ENCODE data around the gene GALNT2.

Gene GALNT2

DNA sequence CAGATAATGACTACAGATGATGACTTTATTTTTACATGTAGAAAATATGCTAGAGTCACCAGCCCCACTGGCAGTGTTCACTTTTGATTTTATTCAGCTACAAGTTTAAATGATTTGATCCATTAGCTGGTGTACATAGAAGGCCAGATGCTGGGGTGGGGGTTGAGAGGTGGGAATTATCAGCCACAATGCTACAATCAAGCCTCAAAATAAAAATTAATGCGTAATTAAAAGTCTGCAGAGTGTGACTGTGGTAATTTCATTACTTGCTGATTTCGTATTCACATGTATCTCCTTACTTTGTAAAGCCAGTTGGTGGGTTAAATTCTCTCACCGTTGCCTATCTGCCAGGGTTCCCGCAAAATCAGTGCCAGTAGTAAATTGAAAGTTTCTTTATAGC lies 109.3 kb downstream of the GALNT2 start:
- DNase-seq (ENCODE audit: low spot score) = no peak
- FAIRE-seq = no peak

DNA sequence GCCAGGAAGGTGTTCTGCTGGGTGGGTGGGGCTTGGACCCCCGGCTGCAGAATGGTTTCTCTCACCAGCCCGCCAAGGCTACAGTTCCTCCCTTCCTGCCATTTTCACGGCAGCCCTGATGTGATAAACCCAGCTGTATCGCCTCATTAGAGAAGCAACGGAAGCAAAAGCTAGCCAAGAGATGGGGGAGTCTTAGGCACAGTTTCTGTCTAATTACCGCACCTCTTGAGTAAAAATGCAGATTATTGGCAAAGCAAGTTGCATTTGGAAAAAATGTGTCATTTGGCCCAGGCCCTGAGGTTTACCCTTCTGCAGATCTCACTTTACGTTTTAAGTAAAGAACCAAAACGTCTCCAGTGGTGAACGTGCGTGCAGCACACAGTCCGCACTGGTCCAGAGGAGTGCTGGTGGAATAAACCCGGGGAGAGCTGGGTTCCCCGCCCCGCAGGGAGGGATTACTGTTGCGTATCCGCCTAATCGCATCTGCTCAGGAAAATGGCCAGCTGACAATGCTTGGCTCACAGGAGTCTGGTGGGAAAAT lies 109.9 kb downstream of the GALNT2 start:
- FAIRE-seq = no peak

DNA sequence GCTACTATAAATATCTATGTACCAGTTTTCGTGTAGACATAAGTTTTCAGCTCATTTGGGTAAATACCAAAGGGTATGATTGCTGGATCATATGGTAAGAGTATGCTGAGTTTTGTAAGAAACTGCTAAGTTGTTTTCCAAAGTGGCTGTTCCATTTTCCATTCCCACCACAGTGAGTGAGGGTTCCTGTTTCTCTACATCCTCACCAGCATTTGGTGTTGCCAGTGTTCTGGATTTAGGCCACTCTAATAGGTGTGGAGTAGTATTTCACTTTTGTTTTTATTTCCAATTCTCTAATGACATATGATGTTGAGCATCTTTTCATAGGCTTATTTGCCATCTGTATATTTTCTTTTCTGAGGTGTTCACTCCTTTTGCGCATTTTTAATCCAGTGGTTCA lies 112.2 kb downstream of the GALNT2 start:
- FAIRE-seq = no peak
- no peak for DNase-seq (ENCODE audit: low spot score)

More for the DNA sequence above, 109.9 kb downstream of the GALNT2 start:
- DNase-seq (ENCODE audit: low spot score) = no peak

DNA sequence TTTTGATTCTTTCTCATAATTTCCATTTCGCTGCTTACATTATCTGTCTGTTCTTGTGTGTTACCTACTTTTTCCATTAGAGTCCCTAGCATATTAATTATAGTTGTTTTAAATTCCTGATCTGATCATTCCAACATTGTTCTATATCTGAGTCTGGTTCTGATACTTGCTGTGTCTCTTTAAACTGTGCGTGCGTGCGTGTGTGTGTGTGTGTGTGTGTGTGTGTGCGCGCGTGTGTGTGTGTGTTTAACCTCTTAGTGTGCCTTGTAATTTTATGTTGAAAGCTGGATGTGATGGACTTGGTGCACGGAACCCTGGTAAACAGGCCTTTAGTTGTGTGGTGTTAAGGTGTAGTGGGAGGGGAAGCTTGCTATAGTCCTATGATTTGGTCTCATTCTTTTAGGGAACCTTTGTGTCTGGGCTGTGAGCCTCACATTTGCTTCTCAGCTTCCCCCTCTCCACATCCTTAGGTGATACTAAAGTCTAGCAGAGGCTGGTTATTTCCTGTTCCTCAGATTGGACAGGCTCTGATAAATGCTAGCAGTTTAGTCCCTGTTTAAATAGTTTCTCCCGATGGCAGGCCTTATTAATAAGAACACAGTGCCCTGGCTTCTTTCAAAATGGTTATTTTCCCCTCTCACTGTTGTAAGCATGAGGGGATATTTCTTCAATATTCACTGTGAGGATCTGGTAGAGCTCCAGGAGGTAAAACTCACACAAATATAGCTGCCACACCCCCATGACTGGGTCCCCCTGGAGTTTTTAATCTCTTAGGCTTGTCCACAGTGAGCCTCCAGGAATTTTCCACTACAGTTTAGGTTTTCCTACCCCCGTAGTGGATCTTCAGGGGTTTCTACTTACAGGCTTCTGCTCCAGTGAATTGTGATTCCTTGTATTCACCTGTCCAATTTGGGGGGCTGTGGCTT lies 118.3 kb downstream of the GALNT2 start:
- no peak for FAIRE-seq

DNA sequence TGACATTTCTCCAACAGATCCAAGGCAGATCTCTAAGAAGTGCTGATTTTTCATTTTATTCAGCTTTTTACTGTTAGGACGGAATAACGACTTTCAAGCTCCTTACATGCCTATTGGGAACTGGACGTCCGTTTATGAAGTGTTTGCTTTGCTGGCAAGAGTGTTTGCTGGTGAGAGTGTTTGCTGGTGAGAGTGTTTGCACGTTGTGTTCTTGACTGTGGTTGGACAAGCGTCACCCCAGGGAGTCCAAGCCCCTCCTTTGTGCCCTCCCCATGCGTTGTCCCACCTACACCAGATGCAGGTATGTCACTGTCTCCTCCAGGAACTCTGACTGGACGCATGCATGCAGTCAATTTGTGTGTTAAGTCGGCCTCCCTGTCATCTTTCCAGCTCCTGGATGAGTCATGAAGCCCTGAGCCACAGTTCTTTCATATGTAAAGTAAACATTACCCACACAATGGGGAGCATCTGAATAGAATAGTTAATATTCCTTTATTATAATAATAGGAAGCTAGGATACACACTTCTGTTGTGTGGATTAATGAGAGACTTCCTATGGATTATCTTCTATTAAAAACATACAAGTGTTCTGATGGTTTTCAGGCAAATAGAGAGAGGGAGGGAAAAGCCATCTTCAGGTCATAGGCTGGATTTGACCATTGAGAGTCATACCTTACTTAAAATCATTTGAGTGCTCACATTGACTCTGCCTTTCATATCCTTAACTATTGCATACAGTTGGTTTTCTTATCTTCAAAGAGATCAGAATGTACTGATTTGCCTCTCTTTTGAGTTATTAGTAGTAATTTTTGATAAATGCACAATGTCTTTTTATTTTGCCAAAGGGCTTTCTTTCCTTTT lies 119.2 kb downstream of the GALNT2 start:
- FAIRE-seq (no peak), DNase-seq (ENCODE audit: low spot score) (peak; percentile 73)

More for the DNA sequence above, 118.3 kb downstream of the GALNT2 start:
- DNase-seq (ENCODE audit: low spot score) = no peak

DNA sequence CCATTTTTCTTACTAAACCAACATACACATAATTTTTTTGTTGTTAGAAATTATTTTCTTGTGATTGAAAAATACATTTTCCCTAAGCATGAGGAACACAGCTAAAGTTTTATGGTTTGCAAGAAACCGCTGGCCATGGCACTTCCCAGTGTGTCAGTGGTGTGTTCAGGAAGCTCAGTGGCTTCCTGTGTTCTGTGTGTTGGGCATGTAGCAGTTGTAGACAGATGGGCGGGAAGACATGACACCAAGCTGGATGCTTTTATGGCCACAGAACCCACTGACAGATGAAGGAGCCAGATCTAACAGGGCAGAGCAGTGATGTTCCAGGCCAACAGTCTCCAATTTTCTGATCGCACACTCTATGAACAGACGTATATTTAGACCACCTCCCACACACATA lies 119.8 kb downstream of the GALNT2 start:
- DNase-seq (ENCODE audit: low spot score) = no peak
- FAIRE-seq = no peak

DNA sequence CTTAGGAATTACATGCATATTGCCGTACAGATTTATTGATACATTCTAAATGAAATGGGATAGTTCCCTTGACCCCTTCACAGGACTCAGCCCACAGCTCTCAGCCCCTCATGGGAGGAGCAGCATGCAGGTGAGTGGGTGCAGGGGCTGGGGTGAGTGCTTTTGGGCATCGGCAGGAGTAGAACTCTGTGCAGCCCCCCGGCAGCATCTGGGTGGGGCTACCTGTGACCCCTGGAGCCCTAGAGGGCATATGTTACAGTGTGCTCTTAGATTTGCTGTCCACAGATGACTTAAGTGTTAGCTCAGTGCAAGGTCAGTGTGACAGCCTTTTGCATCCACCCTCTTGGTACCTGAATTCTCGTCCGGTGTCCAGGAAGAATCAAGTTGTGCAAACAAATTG lies 120.3 kb downstream of the GALNT2 start:
- no peak for FAIRE-seq
- no peak for DNase-seq (ENCODE audit: low spot score)

DNA sequence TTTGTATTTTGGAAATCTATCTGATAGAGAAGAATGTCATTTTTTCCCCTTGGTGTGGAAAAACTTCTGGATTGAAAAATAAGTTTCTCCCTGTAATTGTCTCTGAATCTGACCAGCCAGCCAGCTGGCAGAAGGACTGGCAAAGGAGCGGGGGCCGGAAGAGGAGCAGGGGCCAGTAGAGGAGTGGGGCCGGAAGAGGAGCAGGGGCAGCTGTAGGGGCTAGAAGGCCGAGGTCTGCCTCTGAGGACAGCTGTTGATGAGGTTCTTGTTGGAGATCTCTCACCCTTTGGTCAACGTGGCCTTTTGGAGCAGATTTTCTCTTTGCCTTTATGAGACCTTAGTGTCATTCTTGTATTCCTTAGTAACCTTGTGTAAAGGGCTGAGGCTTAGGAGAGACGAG lies 121.8 kb downstream of the GALNT2 start:
- FAIRE-seq = no peak
- DNase-seq (ENCODE audit: low spot score) = no peak

DNA sequence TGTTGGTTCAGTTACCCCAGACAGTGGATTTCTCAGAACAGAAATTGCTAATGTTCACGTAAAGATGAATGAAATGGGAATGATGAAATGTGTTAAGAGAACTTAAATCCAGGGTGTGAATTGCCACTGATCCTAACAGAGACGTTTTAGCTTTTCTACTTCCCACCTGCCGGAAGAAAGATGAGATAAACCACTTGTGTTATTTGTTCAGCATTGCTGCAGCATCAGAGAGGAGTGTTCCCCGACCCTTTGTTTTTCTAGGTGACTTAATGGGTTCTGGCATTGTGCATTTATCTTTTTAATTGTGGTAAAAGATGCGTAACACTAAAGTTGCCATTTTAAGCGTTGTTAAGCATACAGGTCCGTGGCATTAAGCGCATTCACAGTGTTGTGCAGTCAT lies 122.3 kb downstream of the GALNT2 start:
- DNase-seq (ENCODE audit: low spot score) = no peak
- FAIRE-seq = no peak

DNA sequence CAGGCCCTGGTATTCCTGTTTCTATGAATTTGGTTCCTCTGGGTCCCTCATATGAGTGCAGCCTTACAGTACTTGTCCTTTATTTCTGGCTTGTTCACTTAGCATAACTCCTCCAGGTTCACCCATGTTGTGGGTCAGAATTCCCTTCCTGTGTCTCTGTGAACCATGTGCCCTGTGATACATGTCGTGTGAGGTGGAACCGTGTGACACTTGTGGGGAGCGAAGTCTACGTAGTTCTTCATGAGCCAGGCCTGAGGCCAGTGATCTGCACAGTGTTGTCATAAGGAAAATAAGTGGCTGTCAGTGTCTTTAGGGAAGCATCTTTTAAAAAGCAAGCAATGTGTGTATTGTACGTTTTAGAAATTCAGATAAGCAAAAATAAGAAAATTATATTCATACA lies 122.8 kb downstream of the GALNT2 start:
- FAIRE-seq (no peak), DNase-seq (ENCODE audit: low spot score) (no peak)

DNA sequence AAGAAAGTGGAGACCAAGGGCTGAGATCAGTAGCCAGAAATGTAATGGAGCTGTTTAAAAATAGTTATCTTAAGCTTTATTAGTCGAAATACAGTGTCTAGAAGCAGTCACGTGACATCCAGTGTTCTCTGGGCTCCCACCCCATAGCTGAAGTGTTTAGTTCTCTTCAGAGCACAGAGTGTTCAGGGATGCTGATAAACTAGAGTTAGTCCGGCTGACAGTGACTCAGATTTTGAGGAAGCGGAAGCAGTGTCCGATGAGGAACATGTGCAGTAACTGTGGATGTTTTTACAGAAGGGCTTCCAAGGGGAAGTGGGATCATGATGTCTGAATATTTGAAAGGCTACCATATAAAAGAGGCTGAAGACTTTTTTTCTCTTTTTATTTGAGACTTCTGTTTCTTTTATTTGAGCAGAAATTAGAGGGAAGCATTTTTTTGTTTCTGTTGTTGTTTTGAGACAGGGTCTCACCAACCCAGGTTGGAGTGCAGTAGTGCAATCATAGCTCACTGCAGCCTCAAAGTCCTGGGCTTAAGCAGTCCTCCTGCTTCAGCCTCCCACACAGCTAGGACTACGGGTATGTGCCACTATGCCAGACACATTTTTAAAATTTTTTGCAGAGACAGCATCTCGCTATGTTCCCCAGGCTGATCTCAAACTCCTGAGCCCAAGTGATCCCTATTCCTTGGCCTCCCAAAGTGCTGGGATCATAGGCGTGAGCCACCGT lies 124.2 kb downstream of the GALNT2 start:
- DNase-seq (ENCODE audit: low spot score) (no peak), FAIRE-seq (no peak)

DNA sequence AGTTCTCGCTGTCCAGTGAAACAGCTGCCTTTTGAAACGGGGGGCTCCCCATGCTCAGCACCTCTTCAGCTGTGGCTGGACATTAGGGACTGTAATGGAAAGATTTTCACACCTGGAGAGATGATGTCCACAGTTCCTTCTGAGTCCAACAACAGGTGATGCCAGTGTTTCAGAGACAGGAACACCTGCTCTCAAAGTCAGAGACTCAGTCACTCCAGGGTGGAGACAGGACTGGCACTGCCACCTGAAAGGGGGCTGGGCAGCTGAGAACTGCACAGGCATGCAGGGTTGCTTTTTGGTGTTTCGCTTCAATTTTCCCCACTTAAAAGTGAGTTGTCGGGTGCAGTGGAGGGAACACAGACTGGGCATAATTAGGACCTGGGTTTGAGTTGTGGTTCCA lies 124.8 kb downstream of the GALNT2 start:
- DNase-seq (ENCODE audit: low spot score) (no peak), FAIRE-seq (no peak)

DNA sequence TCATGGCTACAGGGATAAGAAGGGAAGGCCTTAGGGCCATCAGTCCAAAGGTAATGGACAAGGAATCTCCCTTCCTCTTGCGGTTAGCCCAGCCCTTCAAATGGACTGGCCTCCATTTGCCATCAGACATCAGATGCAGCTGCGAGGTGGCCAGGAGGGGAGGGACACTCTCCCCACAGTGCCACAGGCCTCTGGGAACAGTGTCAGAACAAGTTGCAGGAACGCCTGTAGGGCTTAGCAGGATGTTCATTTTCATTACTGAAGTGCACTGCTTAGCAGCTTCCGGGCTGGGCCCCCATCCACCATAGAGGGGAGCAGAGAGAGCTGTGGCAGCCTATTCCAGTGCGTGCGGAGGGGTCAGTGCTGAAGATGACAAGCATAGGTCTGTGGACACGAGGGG lies 127.5 kb downstream of the GALNT2 start:
- DNase-seq (ENCODE audit: low spot score) (no peak), FAIRE-seq (no peak)

DNA sequence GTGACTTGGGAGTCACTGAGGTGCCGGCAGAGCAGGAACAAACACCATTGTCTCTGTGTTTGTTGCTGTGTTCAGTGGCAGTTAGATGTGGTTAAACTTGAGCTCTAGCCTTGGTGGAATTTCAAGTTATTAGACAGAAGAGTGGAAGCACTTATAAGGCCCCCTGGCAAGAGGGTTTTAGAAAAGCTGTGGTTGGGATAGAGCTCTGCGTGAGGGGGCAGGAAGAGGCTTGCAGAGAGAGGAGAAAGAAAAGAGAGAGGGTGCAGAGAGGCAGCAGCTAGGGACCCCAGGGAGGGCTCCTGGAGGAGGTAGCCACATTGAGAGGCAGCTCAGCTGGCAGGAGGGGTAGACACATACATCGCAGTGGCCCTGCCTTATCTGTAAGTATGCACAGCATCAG lies 128.2 kb downstream of the GALNT2 start:
- no peak for DNase-seq (ENCODE audit: low spot score)
- FAIRE-seq = no peak

DNA sequence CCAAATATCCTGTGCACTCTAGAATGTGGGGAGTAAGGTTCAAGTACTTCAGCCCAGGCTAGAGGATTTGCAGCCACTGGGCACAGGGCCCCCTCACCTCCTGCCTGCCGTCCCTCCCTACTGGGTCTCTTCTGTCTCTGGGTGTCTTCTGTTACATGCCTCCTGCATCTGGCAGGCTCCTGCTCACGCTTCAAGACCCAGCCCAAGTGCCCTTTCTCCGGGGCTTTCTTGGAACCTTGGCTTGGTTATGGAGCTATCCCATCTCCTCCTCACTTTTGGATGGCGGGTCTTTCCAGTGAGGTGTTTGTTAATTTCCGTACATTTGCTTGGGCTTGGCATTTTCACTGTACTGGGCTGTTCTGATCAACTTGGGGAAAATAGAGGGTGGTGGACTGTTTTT lies 129.0 kb downstream of the GALNT2 start:
- no peak for FAIRE-seq
- no peak for DNase-seq (ENCODE audit: low spot score)

DNA sequence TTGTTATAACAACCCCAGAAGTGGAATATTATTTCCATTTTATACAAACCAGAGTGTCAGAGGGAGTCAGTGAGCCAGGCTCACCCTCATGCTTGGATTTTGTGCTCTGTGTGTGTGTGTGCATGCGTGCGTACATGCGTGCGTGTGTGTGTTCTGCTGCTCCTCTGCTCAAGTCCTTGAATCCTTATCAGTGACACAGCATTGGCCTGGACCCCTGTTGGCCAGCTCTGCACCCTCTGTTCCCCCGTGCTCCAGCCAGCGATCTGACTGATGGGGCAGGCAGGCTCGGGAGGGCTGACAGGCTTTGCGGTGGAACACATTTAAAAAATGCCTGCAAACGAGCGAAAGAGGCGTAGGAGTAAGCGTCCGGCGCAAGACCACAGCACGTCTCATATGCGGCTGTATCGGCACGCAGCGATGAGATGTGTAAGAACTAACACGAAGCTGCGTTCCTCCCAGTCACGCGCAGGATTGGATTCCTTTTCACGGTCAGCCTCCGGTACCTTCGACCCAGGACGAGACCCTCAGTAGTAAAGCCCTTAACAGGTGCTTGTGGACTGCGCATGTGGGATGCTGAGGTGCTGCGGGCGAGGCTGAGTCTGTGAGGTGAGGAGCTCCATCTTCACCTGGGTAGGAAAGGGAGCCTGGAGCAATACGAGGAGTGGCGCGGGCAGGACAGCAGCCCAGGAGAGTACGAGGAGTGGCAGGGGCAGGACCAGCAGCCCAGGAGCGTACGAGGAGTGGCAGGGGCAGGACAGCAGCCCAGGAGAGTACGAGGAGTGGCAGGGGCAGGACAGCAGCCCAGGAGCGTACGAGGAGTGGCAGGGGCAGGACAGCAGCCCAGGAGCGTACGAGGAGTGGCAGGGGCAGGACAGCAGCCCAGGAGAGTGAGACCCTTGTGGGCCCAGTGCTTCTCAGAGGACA lies 130.9 kb downstream of the GALNT2 start:
- no peak for FAIRE-seq
- no peak for DNase-seq (ENCODE audit: low spot score)

DNA sequence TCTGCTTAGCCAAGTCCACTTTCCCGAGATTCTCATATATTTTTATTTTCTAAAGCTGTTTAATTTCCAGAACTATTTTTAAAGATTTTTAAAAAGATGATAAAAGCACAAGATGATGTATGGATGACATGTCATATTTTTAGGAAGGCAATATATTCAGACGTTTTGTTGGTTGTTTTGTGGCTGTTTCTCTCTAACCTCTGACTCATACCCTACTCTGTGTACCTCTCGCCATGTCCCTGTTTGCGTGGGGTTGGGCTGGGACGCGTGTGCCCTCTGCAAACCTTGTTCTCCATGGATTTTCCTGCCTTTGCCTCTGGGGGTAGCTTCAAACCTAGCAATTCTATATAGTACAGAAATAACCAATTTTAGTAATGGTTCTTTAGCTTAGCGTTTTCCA lies 132.0 kb downstream of the GALNT2 start:
- FAIRE-seq (no peak), DNase-seq (ENCODE audit: low spot score) (no peak)

DNA sequence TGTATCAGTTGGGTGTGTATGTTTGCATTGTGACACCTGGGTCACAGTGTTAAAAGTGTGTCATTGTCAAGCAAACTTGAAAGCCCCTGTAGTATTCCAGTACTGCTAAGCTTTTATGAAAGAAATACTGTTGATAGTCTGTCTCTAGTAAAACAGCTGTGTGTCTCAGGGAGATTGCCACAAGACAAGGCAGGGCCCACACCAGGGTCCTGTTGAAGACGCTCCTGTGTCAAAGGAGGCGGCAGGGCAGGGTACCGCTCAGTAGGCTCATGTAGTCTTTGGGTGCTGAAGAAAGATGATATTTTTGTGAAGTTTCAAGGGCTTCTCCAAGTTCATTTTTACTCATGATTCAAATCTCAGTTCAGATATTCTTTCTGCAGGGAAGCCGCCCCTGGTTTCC lies 132.5 kb downstream of the GALNT2 start:
- DNase-seq (ENCODE audit: low spot score) = no peak
- no peak for FAIRE-seq

DNA sequence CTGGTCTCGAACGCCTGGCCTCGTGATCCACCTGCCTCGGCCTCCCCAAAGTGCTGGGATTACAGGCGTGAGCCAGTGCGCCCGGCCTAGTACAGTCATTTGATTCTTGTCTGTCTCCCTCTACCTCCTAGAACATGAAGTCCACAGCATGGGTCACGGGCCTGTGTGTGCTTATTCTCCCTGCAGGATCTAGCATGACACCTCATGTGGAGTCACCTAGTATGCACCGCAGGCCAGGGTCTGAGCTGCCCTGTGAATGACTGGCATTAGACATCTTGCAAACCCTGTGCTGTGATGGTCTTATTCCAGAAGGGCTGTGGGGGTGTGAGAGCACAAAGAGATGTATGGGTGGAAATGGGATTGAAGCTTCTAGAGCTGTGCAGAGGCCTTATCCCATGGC lies 133.2 kb downstream of the GALNT2 start:
- FAIRE-seq (no peak), DNase-seq (ENCODE audit: low spot score) (no peak)

DNA sequence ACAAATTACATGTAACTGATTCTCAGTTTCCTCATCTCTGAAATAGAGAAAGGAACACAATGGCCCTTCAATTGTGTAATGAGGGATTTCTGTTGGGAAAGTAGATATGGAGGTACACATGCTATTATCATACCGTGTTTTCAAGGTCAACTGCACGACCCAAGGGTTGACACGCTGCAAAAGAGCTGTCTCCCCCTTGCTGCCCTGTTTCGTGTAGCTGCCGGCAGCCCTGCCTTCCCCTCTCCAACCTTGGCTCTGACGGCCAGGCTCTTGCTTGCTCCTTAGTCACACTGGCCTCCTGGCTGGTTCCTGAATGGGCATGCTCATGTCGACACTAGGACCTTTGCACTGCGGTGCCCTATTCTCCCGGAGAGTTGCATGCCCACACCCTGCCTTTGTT lies 134.4 kb downstream of the GALNT2 start:
- DNase-seq (ENCODE audit: low spot score) = no peak
- FAIRE-seq = no peak

Data from urothelium cell line (cell line).